ENCODE measurements around the gene CD300LG. TPM values are rescaled to one million over a fixed set of nuclear protein-coding genes. Genes with fewer than 3 reads are reported as not detected.

Gene CD300LG
- total RNA-seq, 1 experiment from 2014 or later: not detected

GRCh38 chr17:43857957-43858600 lies 11.1 kb downstream of the CD300LG start:
- Histone ChIP-seq H3K4me1 (replicated peaks; ENCODE audit: insufficient read depth) (no peaks in the 10 kb centered on the region), H3K9me3 (ENCODE audit: insufficient read depth, low read depth) (no peaks in the 10 kb centered on the region), H4K20me1 (ENCODE audit: insufficient read depth) (no peaks in the 10 kb centered on the region), H2AFZ (no peak overlapping the region), H3K27ac (no peak overlapping the region), H3K4me2 (no peak overlapping the region), H3F3A (ENCODE audit: insufficient read depth, low read depth) (no peaks in the 10 kb centered on the region), H3K9me2 (ENCODE audit: insufficient read depth) (no peaks in the 10 kb centered on the region), H3K36me3 (ENCODE audit: low read depth) (no peaks in the 10 kb centered on the region), H3K27me3 (ENCODE audit: insufficient read depth, low read depth) (peaks cover 37% of the 10 kb centered on the region; the same call in 1 of the 2 replicates), H3K79me2 (ENCODE audit: low read depth) (no peaks in the 10 kb centered on the region), H3K4me3 (no peak overlapping the region)
- intact Hi-C loops (cut with micrococcal nuclease; ENCODE audit: unreplicated experiment): no loop called here
- DNase-seq: no peak
- ChIA-PET POLR2A (ENCODE audit: unreplicated experiment) (no interaction called here), CTCF (no interaction called here)
- BruUV-seq (replicated peaks): no TSS peak
- TF ChIP-seq CTCF (conservative IDR thresholded peaks at IDR 0.05) (no peak), EZH2 (IDR thresholded peaks at IDR 0.05; ENCODE audit: low read depth) (no peak)

- POLR2A ChIA-PET (ENCODE audit: unreplicated experiment): no interaction called here
- TF ChIP-seq CTCF (conservative IDR thresholded peaks at IDR 0.05) (no peak), EZH2 (IDR thresholded peaks at IDR 0.05; ENCODE audit: low read depth) (no peak)
Observed at GRCh38 chr17:43860077-43860725, 13.2 kb downstream of the CD300LG start.

GRCh38 chr17:43860927-43861622 lies 14.1 kb downstream of the CD300LG start:
- CTCF ChIA-PET: no interaction called here
- Histone ChIP-seq H3K27me3 (ENCODE audit: insufficient read depth, low read depth) (peaks cover 47% of the 10 kb centered on the region), H3K79me2 (ENCODE audit: low read depth) (no peaks in the 10 kb centered on the region), H3K4me2 (no peak overlapping the region), H3K4me1 (replicated peaks; ENCODE audit: insufficient read depth) (no peaks in the 10 kb centered on the region), H2AFZ (no peak overlapping the region), H3K9me2 (ENCODE audit: insufficient read depth) (no peaks in the 10 kb centered on the region), H3K9me3 (ENCODE audit: insufficient read depth, low read depth) (no peaks in the 10 kb centered on the region), H3K27ac (no peak overlapping the region), H3K36me3 (ENCODE audit: low read depth) (no peaks in the 10 kb centered on the region), H4K20me1 (ENCODE audit: insufficient read depth) (no peaks in the 10 kb centered on the region), H3K4me3 (no peak overlapping the region), H3F3A (ENCODE audit: insufficient read depth, low read depth) (no peaks in the 10 kb centered on the region)
- intact Hi-C loops (cut with micrococcal nuclease; ENCODE audit: unreplicated experiment): no loop called here
- POLR2A ChIA-PET (ENCODE audit: unreplicated experiment): no interaction called here
- no TSS peak for BruUV-seq (replicated peaks)
- no peak for TF ChIP-seq EZH2 (IDR thresholded peaks at IDR 0.05; ENCODE audit: low read depth)
- no peak for DNase-seq

More at GRCh38 chr17:43860077-43860725, 13.2 kb downstream of the CD300LG start:
- no peaks in the 10 kb centered on the region for H3K36me3 ChIP-seq (ENCODE audit: low read depth)
- no peak overlapping the region for H3K27ac ChIP-seq
- H3K9me2 ChIP-seq (ENCODE audit: insufficient read depth): no peaks in the 10 kb centered on the region
- no peak for DNase-seq
- intact Hi-C loops (cut with micrococcal nuclease; ENCODE audit: unreplicated experiment): no loop called here
- no peaks in the 10 kb centered on the region for H3K9me3 ChIP-seq (ENCODE audit: insufficient read depth, low read depth)
- no peaks in the 10 kb centered on the region for H4K20me1 ChIP-seq (ENCODE audit: insufficient read depth)
- no peaks in the 10 kb centered on the region for H3F3A ChIP-seq (ENCODE audit: insufficient read depth, low read depth)
- no peaks in the 10 kb centered on the region for H3K4me1 ChIP-seq (replicated peaks; ENCODE audit: insufficient read depth)
- CTCF ChIA-PET: interaction anchor here (0.5 kb wide), 1 partner anchor 357 kb away, joined by 3 read pairs; no protein-coding TSS in a partner anchor
- no peak overlapping the region for H3K4me3 ChIP-seq
- no peak overlapping the region for H3K4me2 ChIP-seq
- H3K27me3 ChIP-seq (ENCODE audit: insufficient read depth, low read depth): peaks cover 48% of the 10 kb centered on the region
- no TSS peak for BruUV-seq (replicated peaks)
- no peak overlapping the region for H2AFZ ChIP-seq
- H3K79me2 ChIP-seq (ENCODE audit: low read depth): no peaks in the 10 kb centered on the region
